Endothelial cell of umbilical vein (primary cell): ENCODE data around the gene C19orf73. TPM values are rescaled to one million over a fixed set of nuclear protein-coding genes. Genes with fewer than 3 reads are reported as not detected.

Source experiments
- BruUV-seq: library from RNA; stranded (reverse); fragments of 400-500 nt; replicated peaks from 2 replicates; lab custom pipeline; 2021; lab: Mats Ljungman, UMichigan
- CTCF ChIA-PET: fragments of 300-600, 350-600 bp; sonication (Branson Sonifier 250); formaldehyde crosslinking; loops from one replicate; lab custom pipeline; 2021; ENCODE audit warnings: antibody characterized with exemption, inconsistent platforms; lab: Charles Lee
- POLR2A ChIA-PET: fragments of 300-600, 350-600 bp; sonication (Branson Sonifier 250); formaldehyde crosslinking; loops from one replicate; lab custom pipeline; 2021; ENCODE audit warnings: antibody characterized with exemption, inconsistent platforms; lab: Charles Lee
- DNase-seq: peaks from one replicate; pipeline ENCODE4 v3.0.0-alpha.2; 2011; ENCODE audit warnings: low read depth, low spot score
- FAIRE-seq: peaks from 2 replicates; lab custom pipeline; 2011; peaks lifted over from hg19 to GRCh38; lab: Jason Lieb, UNC
- H2AFZ ChIP-seq: 2 replicates; pipeline ENCODE4 v1.6.0; 2012; ENCODE audit warnings: low read depth, low read length, control low read depth, inconsistent platforms
- H3K27ac ChIP-seq: 2 replicates; pipeline ENCODE4 v1.5.1; 2011; ENCODE audit warnings: low read depth, mild to moderate bottlenecking, control low read depth, low read length, moderate library complexity; ENCODE audit not compliant: insufficient read depth
- H3K27me3 ChIP-seq, 2 experiments: 2 replicates each; pipeline versions ENCODE4 v1.6.0 to v1.6.1; 2011; ENCODE audit warnings: low read length in 2 of 2, mixed read lengths in 1 of 2; ENCODE audit not compliant: control insufficient read depth in 2 of 2, insufficient read depth in 2 of 2
- H3K36me3 ChIP-seq, 2 experiments: 2 replicates in 1 of 2; 3 replicates in 1 of 2; pipeline ENCODE4 v1.5.1; 2011; ENCODE audit warnings: low read length in 2 of 2, mild to moderate bottlenecking in 1 of 2, moderate library complexity in 1 of 2; ENCODE audit not compliant: control insufficient read depth in 2 of 2, insufficient read depth in 2 of 2; ENCODE audit errors: extremely low read depth in 1 of 2
- H3K4me1 ChIP-seq: 3 replicates; pipeline ENCODE4 v1.5.1; 2011; ENCODE audit warnings: mild to moderate bottlenecking, low read length; ENCODE audit not compliant: control insufficient read depth, insufficient read depth; ENCODE audit errors: extremely low read depth
- H3K4me2 ChIP-seq: 2 replicates; pipeline ENCODE4 v1.6.1; 2011; ENCODE audit warnings: low read length, control low read depth, mixed read lengths; ENCODE audit not compliant: insufficient read depth
- H3K4me3 ChIP-seq, 3 experiments: fragments of 200-600 bp in 1 of 3; sonication (generic), shearing (Covaris generic) in 1 of 3; replicated peaks in 1 of 3; 2 replicates each; pipeline ENCODE4 v1.5.1; 2011 to 2016; ENCODE audit warnings: control low read depth in 3 of 3, low read length in 3 of 3, mild to moderate bottlenecking in 2 of 3, inconsistent platforms in 1 of 3, low read depth in 1 of 3, moderate library complexity in 1 of 3; ENCODE audit not compliant: insufficient read depth in 1 of 3
- H3K79me2 ChIP-seq: 2 replicates; pipeline ENCODE4 v1.6.0; 2012; ENCODE audit warnings: low read length, inconsistent platforms; ENCODE audit not compliant: control insufficient read depth, insufficient read depth
- H3K9ac ChIP-seq: replicated peaks from 2 replicates; pipeline ENCODE3; 2011; ENCODE audit warnings: low read length, control low read depth; ENCODE audit not compliant: insufficient read depth; ENCODE audit errors: extremely low read depth
- H3K9me1 ChIP-seq: replicated peaks from 3 replicates; pipeline ENCODE4 v1.6.0; 2011; ENCODE audit warnings: mild to moderate bottlenecking, low read length; ENCODE audit not compliant: control insufficient read depth, insufficient read depth; ENCODE audit errors: extremely low read depth
- H3K9me3 ChIP-seq: replicated peaks from 2 replicates; pipeline ENCODE4 v1.5.1; 2012; ENCODE audit warnings: low read length, inconsistent platforms; ENCODE audit not compliant: control insufficient read depth, insufficient read depth
- H4K20me1 ChIP-seq: replicated peaks from 2 replicates; pipeline ENCODE3; 2011; ENCODE audit warnings: mild to moderate bottlenecking, low read length; ENCODE audit not compliant: control insufficient read depth, insufficient read depth; ENCODE audit errors: extremely low read depth
- CTCF ChIP-seq, 2 donors: IDR thresholded peaks; 1 replicate in 1 of 2; 2 replicates in 1 of 2; pipeline ENCODE4 v1.5.1; 2011; ENCODE audit warnings: low read length in 2 of 2, mild to moderate bottlenecking in 2 of 2, moderate library complexity in 2 of 2, control low read depth in 1 of 2, inconsistent platforms in 1 of 2, low read depth in 1 of 2; ENCODE audit not compliant: insufficient read depth in 1 of 2; ENCODE audit errors: extremely low read depth in 1 of 2
- EZH2 ChIP-seq: IDR thresholded peaks from 2 replicates; pipeline ENCODE4 v1.6.1; 2012; ENCODE audit warnings: borderline replicate concordance, low read depth, mild to moderate bottlenecking, moderate library complexity, low read length, inconsistent platforms; ENCODE audit not compliant: severe bottlenecking
- FOS ChIP-seq: IDR thresholded peaks from 2 replicates; pipeline ENCODE4 v1.6.1; 2011; ENCODE audit warnings: mild to moderate bottlenecking, low read length, moderate library complexity, borderline replicate concordance; ENCODE audit not compliant: insufficient read depth
- GATA2 ChIP-seq: IDR thresholded peaks from 2 replicates; pipeline ENCODE4 v1.7.0; 2011; ENCODE audit warnings: low read depth, mild to moderate bottlenecking, moderate library complexity, mixed read lengths, low read length; ENCODE audit not compliant: insufficient read length, insufficient read depth
- JUN ChIP-seq: IDR thresholded peaks from 2 replicates; pipeline ENCODE4 v1.6.1; 2011; ENCODE audit warnings: borderline replicate concordance, low read depth; ENCODE audit not compliant: insufficient read length, insufficient read depth
- MAX ChIP-seq: IDR thresholded peaks from 2 replicates; pipeline ENCODE4 v1.6.1; 2011; ENCODE audit not compliant: insufficient read depth, insufficient read length
- MYC ChIP-seq: IDR thresholded peaks from one replicate; pipeline ENCODE4 v1.6.1; 2011; ENCODE audit warnings: mild to moderate bottlenecking, low read depth, low read length
- POLR2A ChIP-seq: IDR thresholded peaks from 2 replicates; pipeline ENCODE4 v1.6.1; 2012; ENCODE audit warnings: low read depth, mild to moderate bottlenecking, control low read depth, low read length
- POLR2AphosphoS5 ChIP-seq: IDR thresholded peaks from 2 replicates; pipeline ENCODE4 v1.6.1; 2012; ENCODE audit warnings: low read depth, mild to moderate bottlenecking, control low read depth, low read length, moderate library complexity; ENCODE audit not compliant: insufficient read depth
- dilution Hi-C: fragments of 300-500 bp; cut with MboI; formaldehyde crosslinking; loops from one replicate; pipeline ENCODE4 v1.15.0; 2019; ENCODE audit warnings: low sequenced_read_pairs; ENCODE audit not compliant: extremely low pct_ligation_motif_present
- intact Hi-C: fragments of 100-400 bp; cut with micrococcal nuclease; formaldehyde crosslinking; loops from one replicate; pipeline ENCODE4 v1.10.0; 2022
- polyA plus RNA-seq, 4 experiments: library from polyadenylated mRNA; depleted of rRNA in 3 of 4; stranded (reverse) in 3 of 4; unstranded in 1 of 4; fragments of >200 nt; gene quantifications; 2 replicates each; pipeline versions ENCODE4 v1.2.1 to v1.2.3, GENCODE V29; 2011 to 2012; ENCODE audit warnings: missing spikeins in 1 of 4
- total RNA-seq: library from RNA; stranded (reverse); gene quantifications from 2 replicates; pipeline ENCODE4 v1.2.3, GENCODE V29; 2021

C19orf73 gene
- total and polyA plus RNA-seq, 2 donors (not counting 3 experiments of a cell fraction or from before 2014, with no cell fraction given): 1.8 TPM; not detected in 1

GRCh38 chr19:49135686-49136085 is 16.7 kb upstream of the C19orf73 start:
- Histone ChIP-seq H3K9me3 (no peaks in the 10 kb centered on the region), H3K4me3 (no peak overlapping the region), H3K9me1 (no peaks in the 10 kb centered on the region), H3K4me1 (no peaks in the 10 kb centered on the region), H4K20me1 (no peaks in the 10 kb centered on the region), H3K36me3 (no peaks in the 10 kb centered on the region), H3K27me3 (peaks cover 0 to 7% of the 10 kb centered on the region in 2 experiments), H3K9ac (no peak overlapping the region), H3K27ac (no peak overlapping the region), H3K4me2 (no peak overlapping the region), H3K79me2 (no peaks in the 10 kb centered on the region), H2AFZ (no peak overlapping the region)
- no TSS peak for BruUV-seq
- intact Hi-C loops: no loop called here
- POLR2A ChIA-PET: no interaction called here
- no peak for TF ChIP-seq POLR2AphosphoS5
- TF ChIP-seq JUN: no peak
- no peak for TF ChIP-seq CTCF (IDR thresholded peaks at IDR 0.05; ENCODE audit: extremely low read depth in 1 of 2, insufficient read depth in 1 of 2, low read depth in 1 of 2, low read length in 2 of 2)
- no peak for TF ChIP-seq FOS
- TF ChIP-seq GATA2: no peak
- no peak for TF ChIP-seq EZH2
- TF ChIP-seq MYC: no peak
- TF ChIP-seq POLR2A: no peak
- no peak for TF ChIP-seq MAX
- CTCF ChIA-PET: interaction anchor here (1.2 to 5.2 kb wide), 3 partner anchors 8 to 63 kb away, joined by 3 to 35 read pairs (median 13); no protein-coding TSS in a partner anchor
- FAIRE-seq: no peak
- dilution Hi-C loops: no loop called here
- no peak for DNase-seq
